IMR-90 (cell line): ENCODE data around the gene TINAGL1. TPM values are rescaled to one million over a fixed set of nuclear protein-coding genes. Genes with fewer than 3 reads are reported as not detected.

Experiments
- ATAC-seq: fragments of 200-7000 bp; cut with Tn5 transposase; 2 replicates; pipeline ENCODE4 v1.9.1; 2020; ENCODE audit warnings: low read depth, mild to moderate bottlenecking, moderate library complexity
- BruUV-seq: library from RNA; stranded (reverse); fragments of 400-500 nt; replicated peaks from 2 replicates; lab custom pipeline; 2021; lab: Mats Ljungman, UMichigan
- CTCF ChIA-PET: fragments of 300-600 bp; formaldehyde crosslinking; extraction: SDS; loops from one replicate; lab custom pipeline; 2021; ENCODE audit warnings: antibody characterized with exemption; lab: Yijun Ruan, JAX
- POLR2A ChIA-PET: fragments of 300-600 bp; sonication (Branson Sonifier 250); formaldehyde crosslinking; loops from one replicate; lab custom pipeline; 2022; ENCODE audit warnings: antibody characterized with exemption; ENCODE audit not compliant: unreplicated experiment; lab: Charles Lee
- DNase-seq: peaks from one replicate; pipeline ENCODE4 v3.0.0; 2013
- H2AFZ ChIP-seq: replicated peaks from 2 replicates; pipeline ENCODE3; 2013; ENCODE audit warnings: low read length, mild to moderate bottlenecking; ENCODE audit not compliant: poor library complexity
- H2AK5ac ChIP-seq: 2 replicates; pipeline ENCODE4 v1.6.1; 2013; ENCODE audit warnings: low read depth, low read length, inconsistent platforms
- H2AK9ac ChIP-seq: replicated peaks from 2 replicates; pipeline ENCODE3; 2013; ENCODE audit warnings: mild to moderate bottlenecking, low read depth, low read length, moderate library complexity; ENCODE audit not compliant: poor library complexity
- H2BK120ac ChIP-seq: 2 replicates; pipeline ENCODE4 v1.6.1; 2013; ENCODE audit warnings: low read depth, low read length, inconsistent platforms
- H2BK15ac ChIP-seq: 3 replicates; pipeline ENCODE4 v1.6.1; 2013; ENCODE audit warnings: low read depth, low read length, inconsistent platforms
- H2BK20ac ChIP-seq: 2 replicates; pipeline ENCODE4 v1.6.1; 2013; ENCODE audit warnings: low read depth, mild to moderate bottlenecking, inconsistent platforms, low read length, moderate library complexity
- H2BK5ac ChIP-seq: 2 replicates; pipeline ENCODE4 v1.6.1; 2013; ENCODE audit warnings: mild to moderate bottlenecking, low read depth, low read length, inconsistent platforms; ENCODE audit not compliant: poor library complexity, severe bottlenecking
- H3K14ac ChIP-seq: replicated peaks from 2 replicates; pipeline ENCODE4 v1.6.1; 2013; ENCODE audit warnings: low read depth, low read length, inconsistent platforms
- H3K18ac ChIP-seq: 2 replicates; pipeline ENCODE4 v1.6.1; 2013; ENCODE audit warnings: low read depth, low read length, control low read depth
- H3K23ac ChIP-seq: 2 replicates; pipeline ENCODE4 v1.6.1; 2013; ENCODE audit warnings: low read depth, low read length, inconsistent platforms
- H3K27ac ChIP-seq: 2 replicates; pipeline ENCODE4 v1.5.1; 2013; ENCODE audit warnings: mild to moderate bottlenecking, control low read depth, low read length; ENCODE audit not compliant: insufficient read depth
- H3K27me3 ChIP-seq: 2 replicates; pipeline ENCODE4 v1.6.1; 2013; ENCODE audit warnings: low read length; ENCODE audit not compliant: control insufficient read depth, insufficient read depth
- H3K36me3 ChIP-seq: 2 replicates; pipeline ENCODE4 v1.6.1; 2013; ENCODE audit warnings: low read length, mixed read lengths; ENCODE audit not compliant: control insufficient read depth, insufficient read depth
- H3K4ac ChIP-seq: 2 replicates; pipeline ENCODE4 v1.6.1; 2013; ENCODE audit warnings: low read depth, low read length, inconsistent platforms
- H3K4me1 ChIP-seq: 2 replicates; pipeline ENCODE4 v1.6.1; 2013; ENCODE audit warnings: low read length, mixed read lengths; ENCODE audit not compliant: control insufficient read depth, insufficient read depth
- H3K4me2 ChIP-seq: 2 replicates; pipeline ENCODE4 v1.6.1; 2013; ENCODE audit warnings: low read depth, mild to moderate bottlenecking, control low read depth, low read length, moderate library complexity
- H3K4me3 ChIP-seq: 2 replicates; pipeline ENCODE4 v1.5.1; 2013; ENCODE audit warnings: low read depth, mild to moderate bottlenecking, control low read depth, low read length, moderate library complexity; ENCODE audit not compliant: insufficient read depth
- H3K56ac ChIP-seq: 2 replicates; pipeline ENCODE4 v1.6.1; 2013; ENCODE audit warnings: low read length, inconsistent platforms; ENCODE audit not compliant: insufficient read depth; ENCODE audit errors: extremely low read depth
- H3K79me1 ChIP-seq, 2 experiments: 2 replicates each; pipeline ENCODE4 v1.6.1; 2013; ENCODE audit warnings: low read length in 2 of 2, inconsistent platforms in 1 of 2, low read depth in 1 of 2
- H3K9ac ChIP-seq: 2 replicates; pipeline ENCODE4 v1.6.1; 2013; ENCODE audit warnings: low read depth, low read length, control low read depth
- H3K9me1 ChIP-seq: 2 replicates; pipeline ENCODE4 v1.6.1; 2013; ENCODE audit warnings: low read length, inconsistent platforms; ENCODE audit not compliant: insufficient read depth
- H3K9me3 ChIP-seq: 2 replicates; pipeline ENCODE4 v1.6.1; 2013; ENCODE audit warnings: low read length; ENCODE audit not compliant: control insufficient read depth, insufficient read depth
- H4K20me1 ChIP-seq: 2 replicates; pipeline ENCODE4 v1.6.1; 2013; ENCODE audit warnings: low read length, inconsistent platforms; ENCODE audit not compliant: insufficient read depth
- H4K5ac ChIP-seq: 2 replicates; pipeline ENCODE4 v1.6.1; 2013; ENCODE audit warnings: mild to moderate bottlenecking, low read depth, low read length, control low read depth
- H4K8ac ChIP-seq, 2 experiments: 2 replicates each; pipeline ENCODE4 v1.6.1; 2013; ENCODE audit warnings: low read depth in 2 of 2, low read length in 2 of 2, control low read depth in 1 of 2, inconsistent platforms in 1 of 2
- H4K91ac ChIP-seq: 2 replicates; pipeline ENCODE4 v1.6.1; 2013; ENCODE audit warnings: low read depth, low read length, inconsistent platforms; ENCODE audit not compliant: insufficient read depth
- BHLHE40 ChIP-seq: fragments of 150-350 bp; IDR thresholded peaks from 2 replicates; pipeline ENCODE4 v1.6.1; 2016; ENCODE audit warnings: mild to moderate bottlenecking, low read depth, low read length
- CHD1 ChIP-seq: IDR thresholded peaks from 2 replicates; pipeline ENCODE4 v1.6.1; 2012; ENCODE audit warnings: low read depth, low read length, improper control_type of control experiment
- FOS ChIP-seq: fragments of 150-350 bp; IDR thresholded peaks from 2 replicates; pipeline ENCODE4 v1.6.1; 2016; ENCODE audit warnings: low read depth, low read length
- MAFK ChIP-seq: IDR thresholded peaks from 2 replicates; pipeline ENCODE4 v1.6.1; 2012; ENCODE audit warnings: low read depth, low read length, improper control_type of control experiment
- MAZ ChIP-seq: IDR thresholded peaks from 2 replicates; pipeline ENCODE4 v1.6.1; 2012; ENCODE audit warnings: low read depth, mild to moderate bottlenecking, low read length, improper control_type of control experiment, moderate library complexity, borderline replicate concordance
- MXI1 ChIP-seq: IDR thresholded peaks from 2 replicates; pipeline ENCODE4 v1.6.1; 2012; ENCODE audit warnings: low read depth, mild to moderate bottlenecking, low read length, moderate library complexity, borderline replicate concordance
- NFE2L2 ChIP-seq: fragments of 150-350 bp; IDR thresholded peaks from 2 replicates; pipeline ENCODE4 v1.6.1; 2016; ENCODE audit warnings: low read depth, mild to moderate bottlenecking, low read length
- RCOR1 ChIP-seq: IDR thresholded peaks from 2 replicates; pipeline ENCODE4 v1.6.1; 2012; ENCODE audit warnings: mild to moderate bottlenecking, low read length, improper control_type of control experiment; ENCODE audit not compliant: insufficient replicate concordance
- SMC3 ChIP-seq: fragments of 150-350 bp; IDR thresholded peaks from 2 replicates; pipeline ENCODE4 v1.6.1; 2016; ENCODE audit warnings: low read depth, mild to moderate bottlenecking, antibody characterized with exemption, low read length, moderate library complexity
- WGBS, 2 experiments: methylation state at CpG; one replicate each; pipeline versions ENCODE4 v1.1.5 to v1.1.7; 2013; ENCODE audit warnings: missing lambda C conversion rate in 2 of 2; ENCODE audit not compliant: insufficient read length in 1 of 2; ENCODE audit errors: extremely low coverage in 2 of 2; 5-methylcytosine and 5-hydroxymethylcytosine counted together
- dilution Hi-C: fragments of 300-500 bp; cut with HindIII; formaldehyde crosslinking; loops from one replicate; pipeline ENCODE4 v1.14.3; 2018; ENCODE audit warnings: low sequenced_read_pairs; ENCODE audit not compliant: unreplicated experiment
- in situ Hi-C: fragments of 300-500 bp; cut with MboI; formaldehyde crosslinking; loops from 3 replicates; pipeline ENCODE4 v1.14.3; 2019; ENCODE audit warnings: low sequenced_read_pairs, inconsistent platforms, mixed read lengths
- intact Hi-C: fragments of 100-400 bp; cut with micrococcal nuclease; formaldehyde crosslinking; loops from 2 replicates; pipeline ENCODE4 v1.10.0; 2022
- polyA plus RNA-seq, 3 experiments: library from polyadenylated mRNA; depleted of rRNA; stranded (reverse); fragments of >200 nt; gene quantifications; 2 replicates each; pipeline ENCODE4 v1.2.3, GENCODE V29; 2012; ENCODE audit warnings: low replicate concordance in 1 of 3
- total RNA-seq: library from RNA; depleted of rRNA; stranded (reverse); fragments of >200 nt; gene quantifications from 2 replicates; pipeline ENCODE4 v1.2.3, GENCODE V29; 2012
- TF ChIP-seq, protein P1 (sequence below): fragments of 150-350 bp; IDR thresholded peaks from 2 replicates; pipeline ENCODE4 v1.6.1; 2016; ENCODE audit warnings: low read depth, mild to moderate bottlenecking, low read length, moderate library complexity, borderline replicate concordance
- TF ChIP-seq, protein P2 (sequence below): fragments of 150-350 bp; IDR thresholded peaks from 2 replicates; pipeline ENCODE4 v1.6.1; 2017; ENCODE audit warnings: mild to moderate bottlenecking, antibody characterized with exemption, low read length, low read depth
- TF ChIP-seq, protein P3 (sequence below): conservative IDR thresholded peaks from 2 replicates; pipeline ENCODE4 v1.5.1; 2012; ENCODE audit warnings: mild to moderate bottlenecking, low read depth, low read length, improper control_type of control experiment

The TINAGL1 gene
- total and polyA plus RNA-seq, 2 of the 4 experiments (the other 2 are of a cell fraction) = 0.54 to 1.5 TPM

DNA sequence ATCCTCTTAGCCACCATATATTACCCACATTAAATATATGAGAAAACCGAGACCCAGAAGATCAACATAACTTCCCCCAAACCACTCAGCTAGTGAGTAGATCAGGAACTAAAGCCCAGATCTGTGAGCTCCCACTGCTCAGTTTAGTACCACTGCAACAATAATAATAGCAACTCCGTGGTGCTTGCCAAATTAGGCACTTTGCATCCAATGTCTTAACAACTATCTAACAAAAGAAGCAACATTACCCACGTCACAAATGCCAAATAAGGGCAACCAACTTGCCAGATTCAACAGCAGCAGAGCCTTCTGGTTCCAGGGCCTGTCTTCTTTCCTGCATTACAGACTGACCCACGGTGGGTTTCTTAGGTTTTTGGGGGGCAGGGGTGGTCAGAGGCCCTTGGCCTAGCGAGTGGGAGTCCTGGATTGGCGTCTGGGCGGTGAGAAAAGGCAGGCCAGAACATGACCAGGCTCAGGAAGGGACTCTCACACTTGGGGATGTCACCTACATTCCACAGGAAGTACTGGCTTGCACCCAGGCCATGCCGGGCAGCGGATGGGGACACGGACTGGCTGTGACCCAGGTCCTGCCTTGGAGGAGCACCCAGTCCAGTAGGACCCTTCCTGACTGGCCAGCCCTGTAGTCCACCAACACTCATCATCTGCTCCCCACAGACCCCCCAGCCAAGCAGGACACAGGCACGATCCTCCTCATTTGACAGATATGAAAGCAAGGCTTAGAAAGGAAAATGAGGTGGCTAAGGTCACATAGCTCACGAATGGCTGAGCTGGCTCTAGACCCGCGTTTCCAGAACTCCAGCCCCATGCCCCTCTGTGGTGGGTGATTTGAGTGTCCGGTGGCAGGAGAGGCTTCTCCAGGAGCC, 45.8 kb downstream of the TINAGL1 start (continued):
- TF ChIP-seq, protein P1, sequence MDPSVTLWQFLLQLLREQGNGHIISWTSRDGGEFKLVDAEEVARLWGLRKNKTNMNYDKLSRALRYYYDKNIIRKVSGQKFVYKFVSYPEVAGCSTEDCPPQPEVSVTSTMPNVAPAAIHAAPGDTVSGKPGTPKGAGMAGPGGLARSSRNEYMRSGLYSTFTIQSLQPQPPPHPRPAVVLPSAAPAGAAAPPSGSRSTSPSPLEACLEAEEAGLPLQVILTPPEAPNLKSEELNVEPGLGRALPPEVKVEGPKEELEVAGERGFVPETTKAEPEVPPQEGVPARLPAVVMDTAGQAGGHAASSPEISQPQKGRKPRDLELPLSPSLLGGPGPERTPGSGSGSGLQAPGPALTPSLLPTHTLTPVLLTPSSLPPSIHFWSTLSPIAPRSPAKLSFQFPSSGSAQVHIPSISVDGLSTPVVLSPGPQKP = no peak
- TF ChIP-seq CHD1 = no peak

DNA sequence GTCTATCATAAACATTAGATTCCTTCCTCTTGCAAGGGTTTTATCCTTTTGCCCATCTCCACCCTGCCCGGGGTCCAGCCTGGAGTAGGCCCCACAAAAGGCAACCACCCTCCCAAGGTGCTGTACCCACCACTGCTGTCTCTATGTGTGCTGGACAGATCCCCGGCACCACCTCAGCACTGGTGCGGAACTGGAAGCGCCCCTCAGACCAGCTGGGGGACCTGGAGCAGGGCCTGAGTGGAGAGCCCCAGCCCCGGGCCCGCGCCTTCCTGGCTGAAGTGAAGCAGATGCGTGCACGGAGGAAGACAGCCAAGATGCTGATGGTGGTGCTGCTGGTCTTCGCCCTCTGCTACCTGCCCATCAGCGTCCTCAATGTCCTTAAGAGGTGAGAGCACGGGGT, 47.0 kb downstream of the TINAGL1 start:
- in situ Hi-C loops (no loop called here), dilution Hi-C loops (no loop called here), intact Hi-C loops (no loop called here)
- H2BK15ac ChIP-seq = no peak overlapping the region
- no peaks in the 10 kb centered on the region for H3K9me3 ChIP-seq
- ChIA-PET CTCF (no interaction called here), POLR2A (no interaction called here)
- no peaks in the 10 kb centered on the region for H3K79me1 ChIP-seq
- no peak overlapping the region for H2AFZ ChIP-seq
- 0 out of 2 replicates have a peak, but pooled peaks cover 9% of the 10 kb centered on the region for H3K9me1 ChIP-seq
- H3K4me2 ChIP-seq = no peak overlapping the region
- DNase-seq (no peak), ATAC-seq (no peak)
- no peak overlapping the region for H3K56ac ChIP-seq
- 64% methylated on average over 3 of the region's 12 CpGs; no CpG with 5 or more reads in 1 of the 2 experiments for WGBS, 2 experiments
- 0 out of 2 replicates have a peak, but pooled peaks cover 10% of the 10 kb centered on the region for H4K20me1 ChIP-seq
- H3K27ac ChIP-seq = no peak overlapping the region
- no peak overlapping the region for H3K23ac ChIP-seq
- no peak overlapping the region for H3K4me3 ChIP-seq
- no peak overlapping the region for H3K9ac ChIP-seq
- H2BK5ac ChIP-seq = no peak overlapping the region
- H4K5ac ChIP-seq = no peak overlapping the region
- no peak overlapping the region for H3K14ac ChIP-seq
- peaks cover 8% of the 10 kb centered on the region for H3K4me1 ChIP-seq
- no peak overlapping the region for H2AK9ac ChIP-seq
- no peak overlapping the region for H2AK5ac ChIP-seq
- H4K91ac ChIP-seq = no peak overlapping the region
- no peak overlapping the region for H2BK20ac ChIP-seq
- H3K36me3 ChIP-seq = peaks cover 5% of the 10 kb centered on the region; the same call in 1 of the 2 replicates
- no TSS peak for BruUV-seq
- H3K4ac ChIP-seq = no peak overlapping the region
- no peak overlapping the region for H2BK120ac ChIP-seq
- H4K8ac ChIP-seq = no peak overlapping the region
- H3K18ac ChIP-seq = no peak overlapping the region
- peaks cover 6% of the 10 kb centered on the region for H3K27me3 ChIP-seq
- no peak for TF ChIP-seq SMC3
- no peak for TF ChIP-seq NFE2L2
- no peak for TF ChIP-seq RCOR1
- TF ChIP-seq MAFK = no peak
- TF ChIP-seq, protein P2, sequence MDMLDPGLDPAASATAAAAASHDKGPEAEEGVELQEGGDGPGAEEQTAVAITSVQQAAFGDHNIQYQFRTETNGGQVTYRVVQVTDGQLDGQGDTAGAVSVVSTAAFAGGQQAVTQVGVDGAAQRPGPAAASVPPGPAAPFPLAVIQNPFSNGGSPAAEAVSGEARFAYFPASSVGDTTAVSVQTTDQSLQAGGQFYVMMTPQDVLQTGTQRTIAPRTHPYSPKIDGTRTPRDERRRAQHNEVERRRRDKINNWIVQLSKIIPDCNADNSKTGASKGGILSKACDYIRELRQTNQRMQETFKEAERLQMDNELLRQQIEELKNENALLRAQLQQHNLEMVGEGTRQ = no peak
- no peak for TF ChIP-seq MAZ
- TF ChIP-seq FOS = no peak
- no peak for TF ChIP-seq BHLHE40
- no peak for TF ChIP-seq MXI1
- TF ChIP-seq, protein P3, sequence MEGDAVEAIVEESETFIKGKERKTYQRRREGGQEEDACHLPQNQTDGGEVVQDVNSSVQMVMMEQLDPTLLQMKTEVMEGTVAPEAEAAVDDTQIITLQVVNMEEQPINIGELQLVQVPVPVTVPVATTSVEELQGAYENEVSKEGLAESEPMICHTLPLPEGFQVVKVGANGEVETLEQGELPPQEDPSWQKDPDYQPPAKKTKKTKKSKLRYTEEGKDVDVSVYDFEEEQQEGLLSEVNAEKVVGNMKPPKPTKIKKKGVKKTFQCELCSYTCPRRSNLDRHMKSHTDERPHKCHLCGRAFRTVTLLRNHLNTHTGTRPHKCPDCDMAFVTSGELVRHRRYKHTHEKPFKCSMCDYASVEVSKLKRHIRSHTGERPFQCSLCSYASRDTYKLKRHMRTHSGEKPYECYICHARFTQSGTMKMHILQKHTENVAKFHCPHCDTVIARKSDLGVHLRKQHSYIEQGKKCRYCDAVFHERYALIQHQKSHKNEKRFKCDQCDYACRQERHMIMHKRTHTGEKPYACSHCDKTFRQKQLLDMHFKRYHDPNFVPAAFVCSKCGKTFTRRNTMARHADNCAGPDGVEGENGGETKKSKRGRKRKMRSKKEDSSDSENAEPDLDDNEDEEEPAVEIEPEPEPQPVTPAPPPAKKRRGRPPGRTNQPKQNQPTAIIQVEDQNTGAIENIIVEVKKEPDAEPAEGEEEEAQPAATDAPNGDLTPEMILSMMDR = no peak
